Measurements from ENCODE around the gene BAIAP2L2. TPM values are rescaled to one million over a fixed set of nuclear protein-coding genes. Genes with fewer than 3 reads are reported as not detected.

Gene BAIAP2L2
- total and polyA plus RNA-seq, 10 of the 15 experiments (the other 5 are each of a cell fraction or from before 2014, with no cell fraction given) = 0.08 to 0.38 (median 0.14) TPM; not detected in 6

- TF ChIP-seq SRF (IDR thresholded peaks at IDR 0.05; ENCODE audit: low read depth in 2 of 2, low read length in 2 of 2) (no peak), IRF3 (IDR thresholded peaks at IDR 0.05) (no peak), SIN3A (IDR thresholded peaks at IDR 0.05; ENCODE audit: low read depth, low read length) (no peak), RFX5 (IDR thresholded peaks at IDR 0.05; ENCODE audit: low read depth, low read length) (no peak)
These were observed 16.6 kb upstream of the BAIAP2L2 start (continued) for GRCh38 chr22:38126928-38127668.

- FAIRE-seq (no peak), ATAC-seq (no peak), DNase-seq (ENCODE audit: low read depth, low spot score) (no peak)
- Histone ChIP-seq H3K4me2 (ENCODE audit: control insufficient read depth, insufficient read depth) (no peak overlapping the region), H3K27ac (ENCODE audit: control insufficient read depth, insufficient read depth) (no peak overlapping the region), H4K20me1 (ENCODE audit: control insufficient read depth, insufficient read depth) (no peaks in the 10 kb centered on the region), H3K4me3 (no peak overlapping the region), H3K27me3 (replicated peaks in 1 of 2; ENCODE audit: control insufficient read depth in 2 of 2, insufficient read depth in 2 of 2, low read length in 1 of 2) (no peaks in the 10 kb centered on the region), H3K79me2 (ENCODE audit: control insufficient read depth, insufficient read depth, low read length) (no peaks in the 10 kb centered on the region), H3K9me3 (replicated peaks; ENCODE audit: control insufficient read depth, insufficient read depth, low read length) (no peaks in the 10 kb centered on the region), H2AFZ (ENCODE audit: control insufficient read depth, low read depth, low read length) (no peak overlapping the region), H3K36me3 (ENCODE audit: control insufficient read depth in 2 of 2, insufficient read depth in 2 of 2, low read length in 1 of 2) (no peaks in the 10 kb centered on the region; a peak in 3 of 4 replicates), H3K9ac (ENCODE audit: control insufficient read depth, insufficient read depth, low read length) (no peak overlapping the region), H3K4me1 (ENCODE audit: control insufficient read depth, insufficient read depth, low read length) (no peaks in the 10 kb centered on the region)
- CTCF ChIA-PET = no interaction called here
- in situ Hi-C loops (cut with MboI) (no loop called here), intact Hi-C loops (cut with micrococcal nuclease; ENCODE audit: unreplicated experiment) (no loop called here)
- no TSS peak for BruUV-seq (replicated peaks)
- TF ChIP-seq ZNF207 (IDR thresholded peaks at IDR 0.05; ENCODE audit: borderline replicate concordance) = no peak
- no peak for TF ChIP-seq POLR2AphosphoS5 (IDR thresholded peaks at IDR 0.05; ENCODE audit: low read length)
- TF ChIP-seq, protein P1, sequence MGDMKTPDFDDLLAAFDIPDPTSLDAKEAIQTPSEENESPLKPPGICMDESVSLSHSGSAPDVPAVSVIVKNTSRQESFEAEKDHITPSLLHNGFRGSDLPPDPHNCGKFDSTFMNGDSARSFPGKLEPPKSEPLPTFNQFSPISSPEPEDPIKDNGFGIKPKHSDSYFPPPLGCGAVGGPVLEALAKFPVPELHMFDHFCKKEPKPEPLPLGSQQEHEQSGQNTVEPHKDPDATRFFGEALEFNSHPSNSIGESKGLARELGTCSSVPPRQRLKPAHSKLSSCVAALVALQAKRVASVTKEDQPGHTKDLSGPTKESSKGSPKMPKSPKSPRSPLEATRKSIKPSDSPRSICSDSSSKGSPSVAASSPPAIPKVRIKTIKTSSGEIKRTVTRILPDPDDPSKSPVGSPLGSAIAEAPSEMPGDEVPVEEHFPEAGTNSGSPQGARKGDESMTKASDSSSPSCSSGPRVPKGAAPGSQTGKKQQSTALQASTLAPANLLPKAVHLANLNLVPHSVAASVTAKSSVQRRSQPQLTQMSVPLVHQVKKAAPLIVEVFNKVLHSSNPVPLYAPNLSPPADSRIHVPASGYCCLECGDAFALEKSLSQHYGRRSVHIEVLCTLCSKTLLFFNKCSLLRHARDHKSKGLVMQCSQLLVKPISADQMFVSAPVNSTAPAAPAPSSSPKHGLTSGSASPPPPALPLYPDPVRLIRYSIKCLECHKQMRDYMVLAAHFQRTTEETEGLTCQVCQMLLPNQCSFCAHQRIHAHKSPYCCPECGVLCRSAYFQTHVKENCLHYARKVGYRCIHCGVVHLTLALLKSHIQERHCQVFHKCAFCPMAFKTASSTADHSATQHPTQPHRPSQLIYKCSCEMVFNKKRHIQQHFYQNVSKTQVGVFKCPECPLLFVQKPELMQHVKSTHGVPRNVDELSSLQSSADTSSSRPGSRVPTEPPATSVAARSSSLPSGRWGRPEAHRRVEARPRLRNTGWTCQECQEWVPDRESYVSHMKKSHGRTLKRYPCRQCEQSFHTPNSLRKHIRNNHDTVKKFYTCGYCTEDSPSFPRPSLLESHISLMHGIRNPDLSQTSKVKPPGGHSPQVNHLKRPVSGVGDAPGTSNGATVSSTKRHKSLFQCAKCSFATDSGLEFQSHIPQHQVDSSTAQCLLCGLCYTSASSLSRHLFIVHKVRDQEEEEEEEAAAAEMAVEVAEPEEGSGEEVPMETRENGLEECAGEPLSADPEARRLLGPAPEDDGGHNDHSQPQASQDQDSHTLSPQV (IDR thresholded peaks at IDR 0.05) = no peak
- TF ChIP-seq GATAD2B (conservative IDR thresholded peaks at IDR 0.05; ENCODE audit: low read depth) = no peak
- no peak for TF ChIP-seq IKZF2 (IDR thresholded peaks at IDR 0.05)
- POLR2A ChIA-PET = no interaction called here
- RAD21 ChIA-PET (ENCODE audit: unreplicated experiment) = no interaction called here
- 64% methylated on average over 11 of the region's 11 CpGs for WGBS (ENCODE audit: insufficient coverage, insufficient replicate concordance, low lambda C conversion rate, missing lambda C conversion rate)
- SMC1A ChIA-PET (ENCODE audit: uncharacterized antibody, unreplicated experiment) = no interaction called here
These were observed 15.3 kb upstream of the BAIAP2L2 start for GRCh38 chr22:38125751-38126201.

Measured in GM12878 (cell line).